Activated CD4-positive, CD25-positive, alpha-beta regulatory T cell treated with anti-CD3 and anti-CD28 coated beads, Interleukin-2, amount 50 U/mL, for 24 hours (primary cell): ENCODE results near the gene LSM11.
"Not testable (repeated sequence)": the region's sequence is repeated elsewhere in the genome, so short reads cannot be mapped to it uniquely, and the experiment has no call there.

Source experiments
- ATAC-seq, 2 donors: fragments of 150-1000 bp; cut with Tn5 transposase; one replicate each; pipeline ENCODE4 v1.10.0; 2021; ENCODE audit warnings: mild to moderate bottlenecking in 1 of 2, moderate library complexity in 1 of 2

LSM11 gene

DNA sequence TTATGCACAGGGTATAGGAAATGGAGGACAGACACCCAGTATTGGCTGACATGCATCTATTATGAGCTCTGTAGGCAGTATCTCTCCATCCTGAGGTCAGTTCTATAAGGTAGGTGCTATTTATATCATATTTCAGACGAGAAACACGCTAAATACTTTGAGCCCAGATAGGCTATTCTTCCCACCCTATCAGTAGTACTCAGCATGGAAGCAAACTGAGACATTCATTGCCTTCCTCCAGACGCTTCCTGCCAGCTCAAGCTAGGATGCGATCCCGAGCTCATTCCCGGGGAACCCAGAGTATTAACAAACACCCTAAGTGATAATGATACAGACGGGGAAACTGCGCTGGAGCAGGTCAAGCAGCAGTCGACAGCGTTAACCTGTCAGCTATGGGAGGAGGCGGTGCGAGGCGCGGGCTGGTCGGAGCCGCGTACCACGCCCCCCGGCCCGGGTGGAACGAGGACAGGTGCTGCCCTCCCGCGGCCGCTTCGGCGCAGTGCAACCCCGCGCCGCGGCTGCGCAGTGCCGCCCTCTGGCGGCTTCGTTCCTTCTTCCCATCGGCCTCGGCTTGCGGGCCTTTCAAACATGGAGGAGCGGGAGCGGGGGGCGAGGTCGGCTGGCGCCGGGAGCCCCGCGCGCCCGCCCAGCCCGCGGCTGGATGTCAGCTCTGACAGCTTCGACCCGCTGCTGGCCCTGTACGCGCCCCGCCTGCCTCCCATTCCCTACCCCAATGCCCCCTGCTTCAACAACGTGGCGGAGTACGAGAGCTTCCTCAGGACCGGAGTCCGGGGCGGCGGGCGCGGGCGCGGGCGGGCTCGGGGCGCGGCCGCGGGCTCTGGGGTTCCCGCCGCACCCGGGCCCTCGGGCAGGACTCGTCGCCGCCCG lies at the start of gene LSM11:
Gene LSM11 (plus strand): TSS at position 550 of the 888 bp plus-strand sequence. CDS start 39 bp downstream, at position 589.
- peak; percentile 89 for ATAC-seq

DNA sequence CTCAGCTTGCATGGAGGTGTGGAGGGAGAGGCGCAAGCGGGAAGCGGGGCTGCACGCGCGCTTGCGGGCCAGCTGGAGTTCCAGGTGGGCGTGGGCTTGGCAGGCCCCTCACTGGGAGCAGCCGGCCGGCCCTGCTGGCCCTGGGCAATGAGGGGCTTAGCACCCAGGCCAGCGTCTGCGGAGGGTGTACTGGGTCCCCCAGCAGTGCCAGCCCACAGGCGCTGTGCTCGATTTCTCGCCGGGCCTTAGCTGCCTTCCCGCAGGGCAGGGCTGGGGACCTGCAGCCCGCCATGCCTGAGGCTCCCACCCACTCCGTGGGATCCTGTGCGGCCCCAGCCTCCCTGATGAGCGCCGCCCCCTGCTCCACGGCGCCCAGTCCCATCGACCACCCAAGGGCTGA lies 49.7 kb upstream of the LSM11 start:
- ATAC-seq = not testable (repeated sequence)

DNA sequence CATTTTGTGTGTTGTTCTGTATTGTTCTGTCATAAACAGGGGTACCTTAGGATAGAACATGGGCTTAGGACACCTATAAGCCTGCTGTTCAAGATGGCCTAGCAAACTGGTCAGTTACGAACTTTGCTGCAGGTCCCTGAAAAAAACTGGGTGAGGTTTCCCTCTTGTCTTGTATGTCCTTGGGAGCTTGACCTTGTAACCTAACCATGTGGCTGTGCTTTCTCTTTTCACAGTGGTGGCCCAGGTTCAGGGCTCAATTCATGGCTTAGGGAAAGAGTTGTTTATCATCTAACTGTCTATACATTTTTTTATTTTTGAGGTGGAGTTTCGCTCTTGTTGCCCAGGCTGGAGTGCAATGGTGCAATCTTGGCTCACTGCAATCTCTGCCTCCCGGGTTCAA lies 47.4 kb upstream of the LSM11 start:
- ATAC-seq = not testable (repeated sequence)

DNA sequence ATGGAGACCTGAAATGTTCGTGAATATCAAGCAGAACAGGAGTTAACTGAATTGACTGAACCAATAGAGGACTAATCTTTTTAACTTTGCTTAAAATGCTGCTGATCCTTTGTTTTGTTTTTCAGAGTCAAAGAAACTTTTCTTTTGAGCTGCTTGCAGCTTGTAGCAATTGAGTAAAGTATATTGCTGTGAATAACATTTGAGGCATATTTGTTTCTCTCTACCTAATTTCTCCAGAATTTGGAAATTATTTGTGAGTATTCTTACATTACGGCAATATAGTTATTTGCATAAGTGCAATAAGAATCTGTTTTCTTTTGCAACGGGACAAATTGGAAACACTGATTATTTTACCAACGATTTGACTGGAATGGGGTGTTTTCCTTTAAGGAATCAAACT lies 44.8 kb upstream of the LSM11 start:
- not testable (repeated sequence) for ATAC-seq

DNA sequence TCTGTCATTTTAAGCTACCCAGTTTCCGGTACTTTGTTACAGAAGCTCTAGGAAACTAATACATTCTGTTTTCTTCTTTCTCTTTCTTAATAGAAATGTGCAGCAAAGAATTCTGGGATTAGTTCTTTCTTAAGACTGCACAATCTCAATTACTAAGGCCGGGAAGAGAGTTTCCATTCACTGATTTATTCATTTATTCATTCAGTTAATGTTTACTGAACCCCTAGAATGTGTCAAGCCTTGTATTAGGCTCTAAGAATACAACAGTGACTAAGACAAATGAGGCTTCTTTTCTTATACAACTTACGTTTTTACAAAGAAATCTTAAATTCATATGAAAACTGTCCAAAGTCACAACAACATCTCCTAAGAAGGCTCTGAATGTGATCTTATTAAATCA lies 39.8 kb upstream of the LSM11 start:
- no peak for ATAC-seq

DNA sequence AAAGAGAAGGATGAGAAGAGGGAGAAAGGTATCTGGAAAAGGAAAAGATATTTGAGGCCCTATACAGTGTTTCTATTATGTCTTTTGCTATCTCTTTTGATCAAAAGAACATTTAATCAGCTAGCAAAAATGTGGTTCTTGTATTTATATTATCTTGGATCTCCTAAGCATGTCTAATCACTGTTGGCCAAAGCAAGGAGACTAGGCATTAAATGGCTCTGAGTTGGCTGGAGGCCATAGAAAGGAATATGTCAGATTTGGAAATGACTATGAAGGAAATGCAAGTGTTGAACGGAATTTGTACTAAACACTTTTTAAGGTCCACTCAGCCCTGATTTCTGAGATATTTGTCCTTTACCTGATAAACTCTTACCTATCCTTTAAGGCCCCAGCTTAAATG lies 34.6 kb upstream of the LSM11 start:
- ATAC-seq = no peak

DNA sequence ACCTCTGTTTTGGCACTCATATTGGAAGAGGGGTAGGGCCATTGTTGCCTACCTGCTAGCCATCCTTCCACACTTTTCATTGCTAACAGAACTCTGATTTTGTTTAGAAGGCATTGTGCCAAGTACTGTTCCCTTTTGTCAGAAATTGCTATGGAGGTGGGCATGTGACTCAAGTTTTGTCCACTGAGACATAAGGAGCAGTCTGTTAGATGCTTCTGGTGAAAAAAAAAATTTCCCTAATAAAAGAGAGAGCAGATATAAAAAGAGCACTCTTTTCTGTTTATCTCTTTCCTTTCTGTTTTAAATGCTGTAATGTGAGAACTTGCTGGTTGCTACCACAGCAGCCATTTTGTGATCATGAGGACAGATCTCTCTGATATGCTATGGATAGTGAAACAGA lies 34.2 kb upstream of the LSM11 start:
- no peak for ATAC-seq

DNA sequence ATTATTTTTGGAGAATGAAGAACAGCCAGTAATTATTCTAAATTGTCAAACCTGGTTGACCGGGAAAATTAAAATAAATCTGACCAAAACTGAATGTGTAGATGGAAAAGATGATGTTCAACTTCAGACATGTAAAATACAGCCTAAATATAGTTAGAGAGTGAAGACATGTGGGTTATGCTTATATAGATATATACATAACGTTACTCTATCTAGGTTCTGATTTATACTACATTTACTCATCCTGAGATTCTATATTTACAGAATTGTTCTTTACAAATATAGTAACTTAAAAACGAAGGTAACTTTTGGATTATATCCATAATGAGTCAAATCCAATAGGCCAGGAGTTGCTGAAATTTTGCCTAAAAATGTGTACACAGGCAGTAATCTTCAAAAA lies 33.1 kb upstream of the LSM11 start:
- ATAC-seq = peak in 1 of 2 donors; percentile 20

DNA sequence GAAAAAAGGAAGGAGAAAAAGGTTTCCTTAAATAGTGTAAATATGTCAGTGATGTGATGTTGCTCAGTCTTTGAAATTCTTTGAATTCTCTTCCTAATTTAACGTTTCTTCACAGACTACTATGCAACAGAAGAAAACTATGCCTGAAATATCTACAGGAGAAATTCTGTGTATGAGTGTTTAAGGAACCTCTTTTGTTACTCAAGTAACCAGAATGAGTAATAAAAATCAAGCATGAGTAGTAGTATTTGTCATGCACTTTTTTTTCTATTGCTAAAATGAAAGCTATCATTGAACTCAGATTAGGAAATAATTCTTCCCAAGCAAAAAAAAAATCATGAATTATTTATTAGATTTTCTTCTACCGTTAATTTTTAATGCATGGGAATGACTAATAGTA lies 32.6 kb upstream of the LSM11 start:
- ATAC-seq = peak; percentile 53 to 85

DNA sequence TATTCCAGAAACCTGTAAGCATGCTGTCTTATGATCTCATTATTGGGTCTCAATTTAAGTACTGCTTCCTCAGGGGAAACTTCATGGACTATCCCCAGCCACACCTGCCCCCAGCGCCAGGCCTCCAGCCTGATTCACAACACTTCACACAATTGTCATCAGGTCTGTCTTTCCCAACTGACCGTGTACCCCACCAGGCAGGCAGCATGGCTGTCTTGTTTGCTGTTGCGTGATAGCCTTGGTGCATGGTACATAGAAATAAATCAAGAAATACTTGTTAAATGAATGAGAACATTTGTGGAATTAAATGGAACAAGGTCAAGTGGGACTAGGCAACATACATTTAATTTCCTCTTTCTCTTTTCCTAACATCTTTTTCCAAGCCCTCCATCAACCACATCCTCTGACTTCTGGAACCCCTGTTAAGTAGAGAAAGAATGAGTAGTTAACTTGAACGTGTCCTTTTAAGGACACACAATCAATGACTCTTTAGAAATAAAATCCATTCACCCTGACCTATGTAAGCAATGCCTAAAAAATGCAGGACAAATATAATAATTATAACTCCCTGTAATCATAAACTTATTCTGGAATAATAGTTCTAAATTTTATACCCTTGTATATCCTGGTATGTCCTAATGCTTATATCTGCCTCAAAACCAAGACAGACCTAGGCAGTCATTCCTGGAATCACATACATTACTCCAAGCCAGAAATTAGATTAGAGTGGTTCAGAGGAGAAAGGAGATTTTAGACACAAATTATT lies 29.5 kb upstream of the LSM11 start:
- ATAC-seq = no peak

DNA sequence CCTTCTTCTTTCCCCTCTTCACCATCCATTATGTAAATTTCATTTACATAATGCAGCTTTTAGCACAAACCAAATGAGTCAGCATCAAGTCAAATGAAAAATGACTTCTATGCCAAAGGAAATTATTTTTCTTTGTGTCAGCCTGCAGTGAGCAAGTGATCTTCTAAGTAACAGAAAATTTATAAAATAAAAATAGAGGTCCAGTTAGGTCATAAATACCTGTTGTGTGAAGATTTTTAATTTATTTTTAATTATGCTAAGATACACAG lies 29.0 kb upstream of the LSM11 start:
- ATAC-seq = no peak

DNA sequence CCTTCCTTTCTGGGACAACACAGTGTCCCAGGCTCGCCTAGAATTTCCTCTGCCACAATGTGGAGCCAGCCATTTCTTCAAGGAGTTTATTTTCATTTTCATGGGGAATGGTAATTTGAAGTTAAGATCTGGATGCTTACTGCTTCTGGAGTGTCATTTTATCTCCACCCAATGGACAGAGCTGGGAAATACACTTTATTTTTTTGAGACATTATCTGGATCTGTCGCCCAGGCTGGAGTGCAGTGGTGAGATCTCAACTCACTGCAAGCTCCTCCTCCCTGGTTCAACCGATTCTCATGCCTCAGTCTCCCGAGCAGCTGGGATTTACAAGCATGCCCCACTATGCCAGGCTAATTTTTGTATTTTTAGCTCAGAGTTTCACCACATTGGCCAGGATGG lies 25.0 kb upstream of the LSM11 start:
- peak; percentile 64 to 65 for ATAC-seq

DNA sequence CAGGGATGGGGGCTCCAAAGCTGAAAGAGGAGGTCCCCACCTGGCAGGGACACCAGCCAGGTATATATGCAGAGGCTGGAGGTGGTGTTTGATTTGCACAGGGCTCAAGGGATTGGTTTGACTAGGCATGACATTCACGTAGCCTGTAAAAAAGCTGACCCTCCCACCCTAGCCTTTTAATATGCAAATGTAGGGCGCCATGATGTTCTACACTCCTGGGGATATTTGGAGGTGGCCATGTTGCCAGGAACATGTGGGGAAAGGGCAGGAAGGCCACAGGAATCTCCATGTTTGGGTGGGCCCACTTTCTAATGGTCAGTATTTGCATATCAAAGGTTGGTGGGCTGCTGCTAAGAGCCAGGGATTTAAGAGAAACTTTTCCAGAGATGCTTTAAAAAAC lies 24.3 kb upstream of the LSM11 start:
- no peak for ATAC-seq

DNA sequence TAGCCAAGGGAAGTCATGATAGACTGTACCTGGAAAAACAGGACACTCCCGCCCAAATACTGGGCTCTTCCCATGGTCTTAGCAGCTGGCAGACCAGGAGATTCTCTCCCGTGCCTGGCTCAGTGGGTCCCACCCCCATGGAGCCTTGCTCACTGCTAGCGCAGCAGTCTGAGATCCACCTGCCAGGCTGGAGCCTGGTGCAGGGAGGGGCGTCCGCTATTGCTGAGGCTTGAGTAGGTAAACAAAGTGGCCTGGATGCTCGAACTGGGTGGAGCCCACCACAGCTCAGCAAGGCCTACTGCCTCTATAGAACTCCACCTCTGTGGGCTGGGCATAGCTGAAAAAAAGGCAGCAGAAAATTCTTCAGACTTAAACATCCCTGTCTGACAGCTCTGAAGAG lies 22.4 kb upstream of the LSM11 start:
- no peak for ATAC-seq

DNA sequence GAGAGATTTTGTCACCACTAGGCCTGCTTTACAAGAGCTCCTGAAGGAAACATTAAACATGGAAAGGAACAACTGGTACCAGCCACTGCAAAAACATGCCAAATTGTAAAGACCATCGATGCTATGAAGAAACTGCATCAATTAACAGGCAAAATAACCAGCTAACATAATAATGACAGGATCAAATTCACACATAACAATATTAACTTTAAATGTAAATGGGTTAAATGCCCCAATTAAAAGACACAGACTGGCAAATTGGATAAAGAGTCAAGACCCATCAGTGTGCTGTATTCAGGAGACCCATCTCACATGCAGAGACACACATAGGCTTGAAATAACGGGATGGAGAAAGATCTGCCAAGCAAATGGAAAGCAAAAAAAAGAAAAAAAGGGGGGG lies 20.6 kb upstream of the LSM11 start:
- not testable (repeated sequence) for ATAC-seq

DNA sequence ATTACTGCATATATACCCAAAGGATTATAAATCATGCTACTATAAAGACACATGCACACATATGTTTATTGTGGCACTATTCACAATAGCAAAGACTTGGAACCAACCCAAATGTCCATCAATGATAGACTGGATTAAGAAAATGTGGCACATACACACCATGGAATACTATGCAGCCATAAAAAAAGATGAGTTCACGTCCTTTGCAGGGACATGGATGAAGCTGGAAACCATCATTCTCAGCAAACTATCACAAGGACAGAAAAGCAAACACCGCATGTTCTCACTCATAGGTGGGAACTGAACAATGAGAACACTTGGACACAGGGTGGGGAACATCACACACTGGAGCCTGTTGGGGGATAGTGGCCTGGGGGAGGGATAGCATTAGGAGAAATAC lies 16.9 kb upstream of the LSM11 start:
- not testable (repeated sequence) for ATAC-seq

DNA sequence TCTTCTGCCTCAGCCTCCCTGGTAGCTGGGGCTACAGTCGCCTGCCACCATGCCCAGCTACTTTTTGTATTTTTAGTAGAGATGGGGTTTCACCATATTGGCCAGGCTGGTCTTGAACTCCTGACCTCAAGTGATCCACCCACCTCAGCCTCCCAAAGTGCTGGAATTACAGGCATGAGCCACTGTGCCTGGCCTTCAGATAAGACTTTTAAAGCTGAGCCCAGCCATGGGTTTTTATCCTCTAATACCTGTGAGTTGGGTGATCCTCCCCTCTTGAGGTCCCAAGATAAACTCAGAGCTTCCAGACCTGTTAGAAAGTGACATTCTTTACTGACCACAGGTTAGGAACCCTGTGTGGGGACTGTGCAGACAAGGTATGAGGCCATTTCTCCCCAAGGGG lies 15.7 kb upstream of the LSM11 start:
- ATAC-seq = not testable (repeated sequence)

DNA sequence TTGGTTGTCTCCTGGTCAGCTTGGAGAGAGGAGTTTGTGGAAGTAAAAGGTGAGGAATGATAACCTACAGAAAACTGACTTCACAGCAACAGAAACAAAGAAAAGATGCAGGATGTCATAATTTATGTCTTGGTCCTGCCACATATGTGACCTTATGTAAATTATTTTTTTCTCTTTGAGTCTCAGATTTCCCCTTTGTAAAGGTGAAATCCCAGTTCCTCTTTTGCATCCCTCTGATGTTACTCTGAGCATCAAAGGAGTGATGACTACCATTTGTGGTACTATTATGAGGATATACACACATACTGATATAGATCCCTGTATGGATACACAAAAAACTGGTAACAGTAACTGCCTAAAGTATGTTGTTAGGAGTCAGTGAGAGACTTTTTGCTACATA lies 13.7 kb upstream of the LSM11 start:
- peak; percentile 35 to 53 for ATAC-seq

DNA sequence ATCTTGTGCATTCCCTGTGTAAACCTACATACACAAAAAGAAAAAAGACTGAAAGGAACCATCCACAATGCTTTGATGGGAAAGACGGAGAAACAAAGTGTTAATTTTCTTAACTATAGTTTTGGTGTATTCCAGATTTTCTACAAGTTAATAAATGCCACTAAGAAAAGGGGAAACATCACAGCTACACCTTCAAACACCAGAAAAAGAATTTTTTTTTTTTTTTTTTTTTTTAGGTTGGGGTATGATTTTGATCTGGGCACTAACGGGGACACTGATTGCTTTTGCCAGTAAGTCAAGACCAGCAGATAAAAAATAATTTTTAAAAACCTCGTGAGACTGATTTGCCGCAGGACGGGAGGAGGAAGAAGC lies 12.6 kb upstream of the LSM11 start:
- ATAC-seq = no peak

DNA sequence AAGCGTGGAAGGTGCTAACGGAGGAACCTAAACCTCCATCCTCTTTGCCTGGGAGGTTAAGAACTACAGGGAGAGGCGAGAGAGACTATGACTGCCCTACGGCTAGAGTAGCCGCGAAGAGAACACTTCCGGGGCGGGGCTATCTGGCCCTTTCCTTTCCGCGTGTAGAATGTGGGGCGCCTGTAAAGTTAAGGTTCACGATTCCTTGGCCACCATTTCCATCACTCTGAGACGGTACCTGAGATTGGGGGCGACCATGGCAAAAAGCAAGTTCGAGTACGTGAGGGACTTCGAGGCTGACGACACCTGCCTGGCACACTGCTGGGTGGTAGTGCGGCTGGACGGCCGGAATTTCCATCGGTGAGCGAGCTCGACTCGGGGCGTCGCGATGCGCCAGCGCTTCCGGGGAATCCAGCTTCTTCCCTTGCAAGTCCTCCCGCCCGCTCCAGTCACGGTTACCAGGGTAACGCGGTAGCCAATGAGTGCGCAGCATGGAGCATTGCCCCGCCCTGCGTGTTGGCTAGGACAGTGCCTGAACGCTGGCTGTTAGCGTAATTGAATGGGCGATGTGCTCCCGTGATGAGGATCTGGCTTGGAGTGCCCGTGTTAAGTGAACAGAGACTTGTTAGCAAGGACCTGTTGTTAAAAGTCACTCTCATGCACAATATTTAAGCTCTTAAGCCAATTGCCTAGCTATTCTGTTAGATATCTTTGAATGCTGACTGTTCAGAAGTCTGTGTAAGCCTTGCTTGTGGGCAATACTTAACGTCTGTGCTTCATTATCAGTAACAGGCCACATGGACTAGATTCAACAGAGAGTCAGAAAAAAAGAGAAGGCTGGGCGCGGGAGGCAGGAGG lies 12.0 kb upstream of the LSM11 start, which contains the start of gene THG1L:
Gene THG1L (plus strand): TSS at position 149 of the 858 bp plus-strand sequence. CDS start 21 bp downstream, at position 170.
- peak; percentile 96 for ATAC-seq

DNA sequence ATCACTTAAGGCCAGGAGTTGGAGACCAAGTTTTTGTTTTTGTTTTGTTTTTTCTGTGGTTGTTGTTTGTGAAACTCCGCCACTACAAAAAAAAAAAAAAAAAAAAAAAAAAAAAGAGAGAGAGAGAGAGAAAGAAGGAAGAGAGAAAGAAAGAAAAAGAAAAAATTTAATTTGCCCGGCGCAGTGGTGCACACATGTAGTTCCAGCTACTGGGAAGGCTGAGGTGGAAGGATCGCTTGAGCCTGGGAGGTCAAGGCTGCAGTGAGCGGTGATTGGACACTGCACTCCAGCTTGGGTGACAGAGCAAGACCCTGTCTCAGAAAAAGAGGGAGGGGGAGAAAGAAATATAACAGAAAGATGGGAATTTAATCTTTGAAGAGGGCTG lies 11.4 kb upstream of the LSM11 start:
- no peak for ATAC-seq

DNA sequence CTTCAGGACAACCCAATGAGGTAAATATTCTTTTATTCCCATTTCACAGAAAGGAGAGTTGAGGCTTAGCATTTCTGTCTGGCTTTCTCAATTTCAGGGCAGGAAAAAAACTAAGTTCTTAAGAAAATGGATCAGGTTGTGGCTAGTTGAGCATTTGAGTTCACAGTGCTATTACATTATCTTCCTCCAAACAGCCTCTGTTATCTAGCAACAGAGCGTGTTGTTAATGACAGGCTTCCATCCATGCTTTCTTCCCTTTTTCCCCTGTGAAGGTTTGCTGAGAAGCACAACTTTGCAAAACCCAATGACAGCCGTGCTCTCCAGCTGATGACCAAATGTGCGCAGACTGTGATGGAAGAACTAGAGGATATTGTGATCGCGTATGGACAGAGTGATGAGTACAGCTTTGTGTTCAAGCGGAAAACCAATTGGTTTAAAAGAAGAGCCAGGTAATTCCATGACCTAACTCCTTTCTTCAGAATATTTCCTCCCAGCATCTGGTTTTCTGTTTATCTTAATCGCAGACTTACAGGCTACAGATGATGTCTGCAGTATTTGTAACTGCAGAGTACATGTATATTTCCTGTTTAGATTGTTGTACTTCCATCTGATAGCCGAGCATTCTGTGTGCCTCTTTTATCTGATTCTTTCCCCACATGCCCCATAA lies 10.8 kb upstream of the LSM11 start:
- no peak for ATAC-seq

DNA sequence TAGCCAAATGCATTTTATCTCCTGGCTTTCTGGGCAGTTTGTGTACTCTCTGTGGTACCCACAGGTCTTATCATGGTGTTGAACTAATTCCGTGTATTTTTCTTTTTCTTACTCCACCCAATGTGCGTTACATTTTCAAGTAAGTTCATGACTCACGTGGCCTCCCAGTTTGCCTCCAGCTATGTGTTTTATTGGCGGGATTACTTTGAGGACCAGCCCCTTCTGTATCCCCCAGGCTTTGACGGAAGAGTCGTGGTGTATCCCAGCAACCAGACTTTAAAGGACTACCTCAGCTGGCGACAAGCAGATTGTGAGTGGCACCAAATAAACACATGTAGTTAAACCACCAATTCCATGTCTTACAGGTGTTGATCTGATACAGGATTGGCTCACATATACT lies 9.1 kb upstream of the LSM11 start:
- no peak for ATAC-seq
